GM21423 (cell line): ENCODE data around the gene RASA3.
"Not testable (repeated sequence)": the region's sequence is repeated elsewhere in the genome, so short reads cannot be mapped to it uniquely, and the experiment has no call there.

ENCODE experiments used
- ATAC-seq: cut with Tn5 transposase; IDR thresholded peaks from one replicate; pipeline ENCODE4 v1.9.1; 2021; ENCODE audit warnings: mild to moderate bottlenecking, moderate library complexity; ENCODE audit not compliant: unreplicated experiment

Gene RASA3

DNA sequence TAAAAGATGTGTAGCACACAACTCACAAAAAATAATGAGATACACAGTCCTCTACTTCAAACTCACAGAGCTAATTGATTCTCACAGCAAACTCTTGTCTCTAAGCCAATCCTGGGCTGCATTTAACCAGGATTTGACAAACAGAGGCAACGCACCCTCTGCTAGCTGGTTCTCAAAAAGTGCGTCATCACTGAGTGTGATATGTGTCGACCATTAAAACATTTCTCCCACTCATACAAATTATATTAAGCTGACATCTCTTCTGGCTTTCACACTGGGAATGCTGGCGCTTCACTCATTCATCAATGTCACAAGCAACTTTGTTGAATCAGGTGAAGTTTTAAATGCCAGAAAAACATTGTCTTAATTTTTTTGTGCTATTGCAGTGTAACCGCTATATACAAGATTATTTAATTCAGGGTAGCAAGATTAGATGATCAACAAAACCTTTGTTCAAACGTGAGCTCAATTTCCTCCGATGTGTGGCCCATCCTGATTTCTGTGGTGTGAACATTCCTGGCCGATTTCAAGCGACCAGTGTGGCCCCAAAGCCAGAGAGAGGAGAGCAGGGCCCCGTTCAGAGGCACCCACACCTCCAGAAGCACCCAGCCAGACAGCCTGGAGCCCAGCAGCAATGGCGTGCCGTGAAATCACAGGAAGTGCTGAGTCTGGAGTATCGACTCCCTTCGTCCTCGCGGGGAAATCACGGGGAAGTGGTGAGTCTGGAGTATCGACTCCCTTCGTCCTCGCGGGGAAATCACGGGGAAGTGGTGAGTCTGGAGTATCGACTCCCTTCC is 49.4 kb downstream of the RASA3 start:
- no peak for ATAC-seq

DNA sequence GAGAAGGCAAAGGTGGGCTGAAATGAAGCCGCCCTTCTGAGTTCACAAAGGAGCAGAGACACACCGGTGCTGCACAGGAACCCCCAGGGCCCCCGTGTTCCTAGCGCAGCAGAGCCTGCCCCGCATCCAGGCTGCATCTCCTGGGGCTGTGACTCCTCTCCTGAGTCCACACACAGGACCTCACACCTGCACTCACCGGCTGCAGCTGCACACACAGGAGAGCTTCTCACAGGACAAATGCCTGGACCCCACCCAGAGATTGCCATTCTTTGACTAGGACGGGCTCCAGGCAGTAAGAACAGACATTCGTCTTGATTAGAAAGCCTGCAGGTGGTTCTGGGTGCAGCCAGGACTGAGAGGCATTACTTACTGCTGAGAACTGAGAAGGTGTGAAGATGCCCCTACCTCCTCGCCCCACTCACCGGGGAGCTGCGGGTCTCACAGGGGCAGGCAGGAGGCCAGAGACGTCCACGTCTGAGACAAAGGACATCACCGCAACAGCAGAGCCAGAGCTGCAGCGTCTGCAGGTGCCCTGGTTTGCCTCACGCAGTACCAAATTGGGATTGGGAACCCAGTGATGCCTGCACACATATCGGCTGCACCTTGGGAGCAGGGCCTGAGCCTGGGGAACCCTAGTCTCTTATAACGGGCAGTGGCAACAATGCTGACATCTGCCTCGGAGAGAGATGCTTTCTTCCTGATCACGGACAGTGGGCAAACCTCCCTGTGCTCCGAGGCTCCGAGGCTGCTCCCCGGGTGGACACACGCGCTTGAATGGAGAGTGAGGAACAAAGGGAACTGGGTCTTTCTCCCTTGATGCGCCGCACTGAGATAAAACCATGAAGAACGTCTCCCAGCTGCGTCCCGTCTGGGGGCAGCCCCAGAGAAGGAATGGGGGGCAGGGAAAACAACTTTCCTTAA is 50.4 kb downstream of the RASA3 start:
- no peak for ATAC-seq

DNA sequence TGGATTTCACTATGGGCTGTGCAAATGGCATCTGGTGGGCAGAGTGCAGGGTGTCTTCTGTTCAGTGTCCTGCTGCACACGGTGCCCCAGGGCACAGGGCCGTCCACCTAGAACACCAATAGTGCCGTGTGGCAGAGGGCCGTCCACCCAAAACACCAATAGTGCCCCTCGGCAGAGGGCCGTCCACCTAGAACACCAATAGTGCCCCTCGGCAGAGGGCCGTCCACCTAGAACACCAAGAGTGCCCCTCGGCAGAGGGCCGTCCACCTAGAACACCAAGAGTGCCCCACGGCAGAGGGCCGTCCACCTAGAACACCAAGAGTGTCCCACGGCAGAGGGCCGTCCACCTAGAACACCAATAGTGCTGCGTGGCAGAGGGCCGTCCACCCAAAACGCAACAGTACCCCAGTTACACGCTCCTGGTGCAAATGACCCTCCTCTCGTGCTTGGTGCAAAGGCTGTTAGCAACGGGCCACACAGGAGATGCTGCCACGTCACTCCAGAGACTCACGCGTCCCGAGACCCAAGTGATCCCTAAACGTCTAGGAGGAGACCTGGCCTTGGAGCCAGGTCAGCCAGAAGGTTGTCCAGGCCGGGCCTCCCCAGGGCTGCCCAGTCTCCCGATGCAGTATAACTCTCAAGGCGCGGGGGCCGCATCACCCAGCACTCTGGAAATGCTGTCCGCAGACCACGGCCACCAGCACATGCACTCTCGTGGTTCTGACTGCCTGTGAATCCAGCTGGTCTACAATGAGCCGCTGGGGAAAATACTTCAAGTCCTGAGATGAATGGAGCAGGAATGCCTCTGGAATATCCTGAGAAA is 51.5 kb downstream of the RASA3 start:
- no peak for ATAC-seq

DNA sequence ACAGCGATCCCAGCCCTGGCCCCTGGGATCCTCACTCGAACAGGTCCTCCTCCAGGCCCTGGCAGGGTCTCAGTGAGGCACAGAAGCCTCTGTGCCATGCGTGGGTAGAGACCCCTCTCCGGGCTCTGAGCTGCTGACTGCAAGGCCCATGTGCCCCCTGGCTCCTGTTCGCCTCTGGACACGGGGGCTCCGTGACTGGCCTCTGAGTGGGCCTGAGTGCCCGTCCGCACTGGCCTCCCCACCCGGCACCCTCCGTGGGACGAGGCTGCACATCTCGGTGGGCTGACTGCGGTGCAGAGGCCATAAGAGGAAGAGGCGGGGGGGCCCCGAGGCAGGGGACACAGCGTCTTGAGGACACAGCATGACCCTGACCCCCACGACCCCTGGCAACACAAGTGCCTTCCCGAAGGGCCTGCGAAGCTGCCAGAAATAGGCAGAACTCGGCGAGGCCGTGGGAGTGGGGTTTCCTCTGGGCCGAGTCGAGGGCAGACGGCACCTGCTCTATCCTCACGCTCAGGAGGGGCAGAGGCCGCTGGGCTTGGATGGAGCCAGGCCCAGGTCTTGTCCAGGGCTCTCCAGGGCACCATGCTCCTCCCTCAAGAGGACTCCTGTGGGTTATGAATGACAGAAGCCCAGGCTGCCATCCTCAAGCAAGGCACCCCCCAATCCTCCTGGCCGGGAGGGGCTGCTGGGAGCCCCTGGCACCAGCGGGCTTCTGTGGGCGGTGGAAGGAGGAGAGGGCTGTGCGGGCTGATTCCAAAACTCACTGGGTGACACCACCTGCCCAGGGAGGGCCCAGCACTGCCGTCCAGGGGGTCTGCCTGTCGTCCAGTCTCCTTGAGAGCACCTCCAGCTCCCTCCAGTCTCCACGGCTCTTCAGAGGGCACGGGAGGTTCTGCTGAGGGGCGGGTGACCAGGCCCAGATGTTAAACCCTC is 52.6 kb downstream of the RASA3 start:
- ATAC-seq, result no peak

DNA sequence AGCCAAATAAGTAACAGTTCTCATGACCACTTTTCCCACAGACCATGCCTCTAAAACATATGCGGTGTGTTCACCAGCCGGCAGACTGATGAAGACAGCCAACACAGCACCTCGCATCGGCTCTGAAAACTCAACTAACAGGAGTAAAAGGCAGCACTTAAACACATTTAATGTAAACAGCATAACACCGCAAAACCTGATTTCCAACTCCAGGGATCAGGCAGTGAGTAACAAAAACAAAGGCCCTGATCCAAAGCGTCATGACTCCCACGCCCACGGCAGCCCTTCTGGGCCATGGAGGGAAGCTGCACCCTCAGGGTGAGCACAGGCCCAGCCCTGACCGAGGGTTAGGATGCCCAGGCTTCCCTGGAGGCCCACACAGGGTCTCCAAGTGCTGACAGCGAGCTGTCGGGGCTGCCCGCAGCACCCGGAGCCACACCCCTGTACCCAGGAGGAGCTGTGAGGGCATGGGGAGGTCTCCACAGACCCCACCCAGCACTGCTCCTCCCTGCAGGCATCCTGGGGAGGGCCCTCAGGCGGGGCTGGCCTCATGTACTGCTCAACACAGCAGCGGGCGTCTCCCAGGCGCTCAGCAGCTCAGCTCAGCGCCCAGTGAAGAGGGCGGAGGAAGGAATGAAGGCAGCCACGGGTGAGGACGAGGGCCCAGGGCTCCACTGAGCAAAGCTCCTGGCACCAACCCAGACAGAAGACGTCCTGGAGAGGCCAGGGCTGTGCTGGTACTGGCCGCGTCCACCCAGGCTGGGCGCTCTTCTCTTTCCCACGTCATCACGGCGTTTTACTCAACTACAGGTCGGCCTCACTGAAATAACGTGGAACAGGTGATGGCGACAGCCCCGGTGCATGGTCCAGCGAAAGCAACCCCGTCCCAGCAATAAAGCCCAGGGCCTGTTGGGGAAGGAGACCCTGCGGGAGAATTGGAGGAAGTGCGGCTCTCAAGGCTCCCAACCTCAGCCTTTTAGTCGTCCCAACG is 53.7 kb downstream of the RASA3 start:
- no peak for ATAC-seq

DNA sequence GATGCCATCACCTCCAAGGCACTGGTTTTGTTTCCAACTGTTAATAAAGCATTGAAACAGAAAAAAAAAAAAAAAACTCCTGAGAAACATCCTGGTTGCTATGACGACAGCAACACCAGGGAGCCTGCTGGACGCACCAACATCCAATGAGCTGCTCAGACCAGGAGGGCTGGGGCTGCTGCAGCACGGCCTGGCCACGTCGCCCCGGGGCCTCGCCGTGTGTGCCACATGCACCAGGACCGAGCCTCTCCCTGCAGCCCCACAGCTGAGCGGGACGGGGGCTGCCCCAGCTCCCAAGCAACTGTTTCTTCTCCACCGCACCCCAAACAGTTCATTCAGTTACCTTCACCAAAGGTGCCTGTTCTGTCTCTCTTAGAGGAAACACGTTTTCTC is 54.5 kb downstream of the RASA3 start:
- ATAC-seq, result no peak

DNA sequence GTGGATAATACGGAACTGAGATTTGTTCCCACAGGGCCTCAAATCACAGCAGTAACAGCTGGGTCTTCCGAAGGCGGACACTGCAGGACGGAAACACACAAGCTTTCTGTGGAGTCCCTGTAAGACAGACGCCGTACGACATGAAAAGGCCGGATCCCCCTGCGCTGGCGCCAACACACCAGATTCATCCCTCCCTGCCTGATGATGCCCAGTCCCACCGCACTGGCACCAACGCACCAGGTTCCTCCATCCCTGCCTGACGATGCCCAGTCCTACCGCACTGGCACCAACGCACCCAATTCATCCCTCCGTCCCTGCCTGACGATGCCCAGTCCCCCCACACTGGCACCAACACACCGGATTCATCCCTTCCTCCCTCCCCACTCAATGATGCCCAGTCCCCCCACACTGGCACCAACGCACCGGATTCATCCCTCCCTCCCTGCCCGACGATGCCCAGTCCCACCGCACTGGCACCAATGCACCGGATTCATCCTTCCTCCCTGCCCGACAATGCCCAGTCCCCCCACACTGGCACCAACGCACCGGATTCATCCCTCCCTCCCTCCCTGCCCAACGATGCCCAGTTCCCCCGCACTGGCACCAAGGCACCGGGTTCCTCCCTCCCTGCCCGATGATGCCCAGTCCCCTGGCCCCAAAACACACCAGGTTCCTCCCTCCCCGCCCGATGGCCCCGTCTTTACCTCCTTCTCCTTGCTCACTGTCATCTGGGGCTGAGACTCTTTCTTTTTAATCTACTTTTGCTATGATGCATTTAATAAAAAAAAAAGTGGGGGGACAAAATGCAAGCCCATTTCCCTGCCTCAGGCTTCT is 55.1 kb downstream of the RASA3 start:
- ATAC-seq, result no peak

DNA sequence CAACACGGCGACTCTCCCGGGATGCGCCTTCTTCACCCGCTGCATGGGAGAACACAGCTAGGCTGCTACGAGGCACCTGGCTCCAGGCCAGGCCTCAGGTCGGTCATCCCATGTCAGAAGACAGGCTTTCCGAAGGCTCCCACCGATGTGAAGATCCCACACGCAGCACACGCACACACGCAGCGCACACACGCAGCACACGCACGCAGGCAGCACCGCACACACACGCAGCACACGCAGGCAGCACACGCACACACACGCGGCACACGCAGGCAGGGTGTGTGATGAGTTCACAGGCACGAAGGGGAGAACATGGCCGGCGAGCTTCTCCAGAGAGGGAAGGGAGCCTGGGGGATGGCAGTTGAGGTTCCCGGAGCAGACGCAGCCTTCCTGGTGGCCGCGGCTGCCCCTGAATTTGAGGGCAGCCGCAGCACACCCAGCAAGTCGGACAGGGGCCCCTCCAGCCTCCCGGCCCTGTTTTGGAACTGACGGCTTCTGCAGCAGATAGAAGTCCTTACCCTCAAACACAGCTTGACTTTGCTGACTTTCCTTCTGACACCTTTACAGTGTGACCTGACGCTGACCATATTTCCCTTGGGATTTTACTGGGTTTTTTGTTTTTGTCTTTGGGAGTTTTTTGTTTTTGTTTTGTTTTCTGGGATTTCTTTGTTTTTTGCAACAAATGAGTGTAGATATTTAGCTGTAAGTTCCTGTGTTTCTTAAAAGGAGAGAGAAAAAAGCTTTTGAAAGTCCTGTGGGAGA is 55.9 kb downstream of the RASA3 start:
- ATAC-seq, result no peak

DNA sequence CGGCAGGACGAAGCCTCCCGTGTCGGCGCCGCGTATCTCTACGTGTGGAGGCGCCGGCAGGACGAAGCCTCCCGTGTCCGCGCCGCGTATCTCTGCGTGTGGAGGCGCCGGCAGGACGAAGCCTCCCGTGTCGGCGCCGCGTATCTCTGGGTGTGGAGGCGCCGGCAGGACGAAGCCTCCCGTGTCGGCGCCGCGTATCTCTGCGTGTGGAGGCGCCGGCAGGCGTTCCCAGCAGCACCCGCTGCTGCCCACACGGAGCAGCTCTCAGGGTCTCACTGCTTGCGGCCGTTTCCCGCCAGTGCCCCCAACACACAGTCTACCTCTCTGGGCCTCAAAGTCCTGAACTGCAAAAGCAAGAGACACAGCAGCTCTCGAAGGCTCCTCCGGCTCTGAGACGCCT is 56.6 kb downstream of the RASA3 start:
- not testable (repeated sequence) for ATAC-seq

DNA sequence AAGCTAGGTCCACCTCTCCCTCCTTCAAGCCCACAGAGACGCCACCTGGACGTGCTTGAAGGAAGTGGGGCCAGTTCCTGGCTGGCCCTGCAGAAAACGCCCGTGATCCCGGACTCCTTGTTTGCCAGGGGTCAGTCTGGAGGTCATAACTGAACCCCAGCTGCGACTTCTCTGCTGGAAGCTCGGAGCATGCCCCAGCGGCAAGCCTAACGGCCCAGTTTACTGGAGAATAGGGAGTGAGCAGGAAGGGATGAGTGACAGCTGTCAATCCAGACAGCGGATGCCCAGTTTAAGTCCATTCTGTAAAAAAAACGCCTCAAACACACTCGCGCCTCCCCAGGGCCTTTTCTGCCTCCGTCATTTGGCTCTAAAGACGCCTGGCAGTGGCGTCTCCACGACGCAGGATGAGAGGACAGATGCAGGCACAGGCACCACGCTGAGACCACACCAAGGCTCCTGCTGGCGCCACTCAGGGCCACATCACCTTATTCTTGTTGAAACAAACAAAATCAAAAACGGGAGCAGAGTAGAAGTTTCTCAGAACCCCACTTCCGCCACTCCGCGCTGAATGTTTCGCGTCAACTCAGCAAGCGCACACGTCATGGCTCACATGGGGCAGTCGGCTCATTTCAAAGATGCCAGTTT is 57.6 kb downstream of the RASA3 start:
- no peak for ATAC-seq

DNA sequence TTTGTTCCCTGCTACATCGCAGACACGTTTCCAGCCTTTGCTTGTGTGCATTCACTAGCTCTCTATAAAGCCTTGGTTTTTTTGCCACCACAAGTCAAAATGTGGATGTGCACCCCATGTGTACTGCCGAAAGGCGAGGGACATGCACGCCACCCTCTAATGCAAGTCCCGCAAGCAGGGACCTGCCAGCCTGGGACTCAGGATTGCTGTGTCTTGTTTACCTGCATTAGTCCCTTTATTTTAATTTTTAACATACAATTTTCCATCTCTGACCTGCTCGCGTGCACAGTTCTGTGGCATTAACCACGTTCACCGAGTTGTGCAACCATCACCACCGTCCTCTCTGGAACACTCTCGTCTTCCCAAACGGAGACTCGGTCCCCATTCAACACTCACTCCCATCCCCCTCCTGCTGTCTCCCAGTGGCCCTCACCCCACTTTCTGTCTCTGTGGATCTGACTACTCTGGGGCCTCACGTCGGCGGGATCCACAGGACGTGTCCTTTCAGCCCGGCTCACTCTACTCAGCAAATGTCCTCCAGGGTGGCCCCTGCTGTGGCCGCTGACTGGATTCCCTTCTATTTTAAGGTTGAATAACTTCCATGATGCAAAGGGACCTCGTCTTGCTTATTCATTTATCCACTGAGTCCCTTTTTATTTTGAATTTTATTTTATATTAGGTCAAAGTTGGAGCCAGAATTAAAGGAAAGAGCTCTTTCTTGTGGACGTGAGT is 58.4 kb downstream of the RASA3 start:
- no peak for ATAC-seq

DNA sequence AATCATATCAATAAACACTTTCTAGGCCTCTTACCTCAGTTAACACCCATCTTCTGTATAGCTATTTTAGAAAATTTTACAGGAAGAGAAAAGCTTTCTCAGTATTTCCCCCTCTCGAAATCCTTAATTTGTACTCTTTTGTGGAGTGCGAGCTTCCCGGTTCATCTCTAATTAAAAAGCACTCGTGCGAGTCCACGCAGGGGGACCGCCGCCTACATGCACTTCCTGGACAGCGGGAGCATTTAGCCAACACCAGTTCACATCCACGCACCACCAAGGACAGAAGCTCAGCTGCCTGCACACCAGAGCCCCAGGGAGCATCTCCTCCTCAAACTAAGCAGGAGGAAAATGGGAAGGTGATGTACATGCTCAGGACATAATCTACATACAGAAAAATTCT is 60.0 kb downstream of the RASA3 start:
- ATAC-seq, result no peak

DNA sequence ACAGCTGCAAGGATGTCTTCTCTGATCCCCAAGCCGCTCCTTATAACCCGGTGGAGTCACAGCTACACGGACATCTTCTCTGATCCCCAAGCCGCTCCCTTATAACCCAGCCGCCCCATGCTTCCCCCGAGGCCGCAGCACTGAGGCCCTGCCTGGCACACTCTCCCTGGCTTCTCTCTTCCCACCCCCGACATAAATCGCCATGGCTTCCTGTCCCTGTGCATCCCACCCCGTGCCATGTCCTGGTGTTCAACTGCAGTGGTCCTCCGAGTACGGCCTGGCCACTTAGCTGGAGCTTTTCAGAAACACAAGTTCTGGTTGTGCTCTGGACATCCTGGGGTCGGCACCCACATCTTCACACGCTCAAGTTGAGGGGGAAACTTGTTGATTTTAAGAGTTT is 60.4 kb downstream of the RASA3 start:
- ATAC-seq, result no peak

DNA sequence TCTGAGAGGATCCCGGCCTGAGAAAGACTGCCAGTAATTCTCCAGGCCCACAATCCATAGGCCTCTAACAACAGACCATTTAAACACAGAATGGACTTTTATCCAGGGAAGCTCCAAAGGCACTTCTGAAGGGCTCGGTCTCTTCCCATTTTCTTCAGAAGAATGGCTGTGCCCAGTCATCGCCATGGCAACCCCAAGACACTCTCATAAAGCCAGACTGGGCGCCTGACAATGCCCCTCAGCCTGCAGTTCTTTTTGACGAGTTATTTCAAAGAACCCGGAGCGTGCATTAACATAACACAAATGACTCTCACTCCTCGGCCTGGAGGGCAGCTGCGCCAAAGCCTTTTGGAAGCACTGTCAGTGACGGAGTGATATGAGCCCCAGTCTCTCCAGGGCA is 61.0 kb downstream of the RASA3 start:
- ATAC-seq, result no peak

DNA sequence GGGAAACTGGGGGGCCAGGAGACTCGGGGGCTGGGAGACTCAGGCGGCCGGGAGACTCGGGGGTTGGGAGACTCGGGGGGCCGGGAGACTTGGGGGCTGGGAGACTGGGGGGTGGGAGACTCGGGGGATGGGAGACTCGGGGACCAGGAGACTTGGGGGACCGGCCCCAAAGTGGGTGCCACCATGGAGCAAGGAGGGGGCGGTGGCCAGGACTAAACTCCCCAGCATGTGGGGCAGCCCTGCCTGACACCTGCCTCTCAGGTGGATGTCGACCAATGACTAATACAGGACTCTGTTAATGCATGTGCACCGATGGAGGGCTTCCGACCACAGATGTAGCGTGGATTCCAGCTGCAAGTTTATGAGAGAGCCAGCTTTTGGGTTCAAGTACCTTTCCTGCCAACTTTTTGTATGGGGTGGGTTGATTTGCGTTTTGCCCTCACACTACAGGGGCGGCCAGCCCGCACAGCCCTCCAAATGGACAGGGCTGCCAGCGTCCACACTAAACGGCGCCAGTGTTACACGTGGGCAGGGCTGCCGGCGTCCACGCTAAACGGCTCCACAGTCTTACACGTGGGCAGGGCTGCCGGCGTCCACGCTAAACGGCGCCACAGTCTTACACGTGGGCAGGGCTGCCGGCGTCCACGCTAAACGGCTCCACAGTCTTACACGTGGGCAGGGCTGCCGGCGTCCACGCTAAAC is 62.2 kb downstream of the RASA3 start:
- no peak for ATAC-seq
